Adrenal gland (tissue), 12 donors: ENCODE measurements around the gene GDF2. TPM values are rescaled to one million over a fixed set of nuclear protein-coding genes. Genes with fewer than 3 reads are reported as not detected.

Experiments
- DNase-seq, 7 donors: peaks; one replicate each; pipeline ENCODE4 v3.0.0-alpha.2; 2019 to 2020
- H3K27ac ChIP-seq, 5 donors: fragments of 200-600 bp; sonication (generic) in 4 of 5; 1 replicate in 3 of 5; 2 replicates in 2 of 5; pipeline versions ENCODE4 v1.5.1 to v1.8.0; 2016 to 2020; ENCODE audit warnings: mild to moderate bottlenecking in 1 of 5
- H3K27me3 ChIP-seq: fragments of 200-600 bp; 2 replicates; pipeline ENCODE4 v1.8.0; 2021
- H3K36me3 ChIP-seq, 2 donors: fragments of 200-600 bp; replicated peaks in 1 of 2; 1 replicate in 1 of 2; 2 replicates in 1 of 2; pipeline versions ENCODE4 v1.5.1 to v1.8.0; 2018 to 2022
- H3K4me1 ChIP-seq, 2 donors: fragments of 200-600 bp; replicated peaks in 1 of 2; 1 replicate in 1 of 2; 2 replicates in 1 of 2; pipeline versions ENCODE4 v1.5.1 to v1.8.0; 2018 to 2021
- H3K4me3 ChIP-seq, 4 donors: fragments of 200-600 bp; sonication (generic) in 3 of 4; one replicate each; pipeline ENCODE4 v1.5.1; 2016 to 2018
- H3K9me3 ChIP-seq, 3 donors: fragments of 200-600 bp; sonication (generic) in 1 of 3; replicated peaks in 1 of 3; 1 replicate in 2 of 3; 2 replicates in 1 of 3; pipeline versions ENCODE4 v1.5.1 to v1.8.0; 2016 to 2021
- POLR2A ChIP-seq, 2 donors: fragments of 450-650 bp; IDR thresholded peaks; one replicate each; pipeline ENCODE4 v1.6.1; 2017; ENCODE audit warnings: antibody characterized with exemption in 2 of 2, mild to moderate bottlenecking in 2 of 2, moderate library complexity in 1 of 2
- WGBS, 4 donors: extraction: QIAGEN DNeasy Blood & Tissue Kit in 2 of 4; methylation state at CpG; one replicate each; pipeline versions ENCODE4 v1.1.5 to v1.1.7; 2013 to 2017; 5-methylcytosine and 5-hydroxymethylcytosine counted together
- intact Hi-C, 2 donors: fragments of 100-400 bp; cut with DNase I; formaldehyde crosslinking; loops; one replicate each; pipeline versions ENCODE4 v1.14.1 to v1.15.0; 2022 to 2023
- polyA plus RNA-seq, 3 donors: library from polyadenylated mRNA; stranded (reverse); fragments of 200-250 nt in 2 of 3; fragments of 350-450 nt in 1 of 3; fragmentation: Illumina TruSeq in 1 of 3; extraction: RNeasy Lipid Tissue Mini Kit (QIAGEN cat#74804) in 1 of 3; gene quantifications; one replicate each; pipeline ENCODE4 v1.2.3, GENCODE V29; 2013 to 2014
- total RNA-seq, 9 donors: library from RNA; depleted of rRNA in 4 of 9; stranded (reverse); fragments of >200 nt in 4 of 9; fragments of 120-200 nt in 1 of 9; fragmentation: NEBNext Ultra II Directional in 1 of 9; extraction: Animal tissue kit (Norgen Biotek cat#: 25700) in 1 of 9; gene quantifications; one replicate each; pipeline versions ENCODE4 v1.1.0 to v1.2.4, GENCODE V29; 2013 to 2023
- TF ChIP-seq, protein P1 (sequence below), 6 experiments: fragments of 450-650 bp in 4 of 6; fragments of 200-600 bp in 2 of 6; sonication (generic) in 1 of 6; IDR thresholded peaks; 1 replicate in 5 of 6; 2 replicates in 1 of 6; pipeline versions ENCODE4 v1.5.1 to v1.8.0; 2016 to 2021; ENCODE audit warnings: antibody characterized with exemption in 6 of 6, mild to moderate bottlenecking in 2 of 6, moderate library complexity in 1 of 6
- donor health status: healthy with polysubstance abuse.
- donor health status: Bipolar disorder and iron deficiency.
- donor health status: DM: yes; HTN: yes; CAD: no.
- donor health status: DM: no; HTN: no; CAD: no.
- donor health status: DM: no; HTN: no; CAD: no.
- donor health status: DM: yes; HTN: yes; CAD: no.

The GDF2 gene
- total and polyA plus RNA-seq, 12 donors, result 0.11 TPM; not detected in 11

DNA sequence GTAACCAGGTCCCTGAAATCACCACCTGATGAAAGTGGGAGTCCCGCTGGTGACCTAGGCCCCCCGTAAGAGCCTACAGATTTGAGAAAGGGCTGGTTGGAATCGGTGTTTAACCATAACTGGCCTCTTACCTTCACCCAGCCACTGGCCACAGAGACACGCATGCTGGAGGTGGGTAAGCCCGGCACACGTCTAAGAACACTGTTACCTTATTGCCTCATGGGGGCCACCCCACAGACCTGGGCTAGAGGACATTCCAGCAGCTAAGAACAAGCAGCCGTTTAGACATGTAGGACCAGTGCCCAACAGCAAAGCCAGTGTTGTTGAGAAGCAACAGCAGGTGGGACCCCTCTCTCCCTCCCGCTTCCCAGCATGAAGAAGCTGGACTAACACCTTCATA, 2.5 kb upstream of the GDF2 start:
- intact Hi-C loops, result no loop called here

GRCh38 chr10:47320812-47321211, 1.4 kb upstream of the GDF2 start:
- DNase-seq, result no peak
- Histone ChIP-seq H3K27me3 (no peaks in the 10 kb centered on the region), H3K4me1 (peaks cover 0 to 14% of the 10 kb centered on the region in 2 donors), H3K4me3 (no peak overlapping the region), H3K27ac (no peak overlapping the region), H3K36me3 (no peaks in the 10 kb centered on the region), H3K9me3 (no peaks in the 10 kb centered on the region)
- no peak for TF ChIP-seq POLR2A (IDR thresholded peaks at IDR 0.05)
- TF ChIP-seq, protein P1, sequence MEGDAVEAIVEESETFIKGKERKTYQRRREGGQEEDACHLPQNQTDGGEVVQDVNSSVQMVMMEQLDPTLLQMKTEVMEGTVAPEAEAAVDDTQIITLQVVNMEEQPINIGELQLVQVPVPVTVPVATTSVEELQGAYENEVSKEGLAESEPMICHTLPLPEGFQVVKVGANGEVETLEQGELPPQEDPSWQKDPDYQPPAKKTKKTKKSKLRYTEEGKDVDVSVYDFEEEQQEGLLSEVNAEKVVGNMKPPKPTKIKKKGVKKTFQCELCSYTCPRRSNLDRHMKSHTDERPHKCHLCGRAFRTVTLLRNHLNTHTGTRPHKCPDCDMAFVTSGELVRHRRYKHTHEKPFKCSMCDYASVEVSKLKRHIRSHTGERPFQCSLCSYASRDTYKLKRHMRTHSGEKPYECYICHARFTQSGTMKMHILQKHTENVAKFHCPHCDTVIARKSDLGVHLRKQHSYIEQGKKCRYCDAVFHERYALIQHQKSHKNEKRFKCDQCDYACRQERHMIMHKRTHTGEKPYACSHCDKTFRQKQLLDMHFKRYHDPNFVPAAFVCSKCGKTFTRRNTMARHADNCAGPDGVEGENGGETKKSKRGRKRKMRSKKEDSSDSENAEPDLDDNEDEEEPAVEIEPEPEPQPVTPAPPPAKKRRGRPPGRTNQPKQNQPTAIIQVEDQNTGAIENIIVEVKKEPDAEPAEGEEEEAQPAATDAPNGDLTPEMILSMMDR (IDR thresholded peaks at IDR 0.05), result no peak
- WGBS, 4 donors, result 78 to 93% (median 85%) methylated on average over 6 of the region's 6 CpGs
- intact Hi-C loops, result no loop called here

More for the DNA sequence above, 2.5 kb upstream of the GDF2 start:
- peak in 1 of 7 donors; percentile 30 for DNase-seq
- Histone ChIP-seq H3K4me1 (peaks cover 0 to 24% of the 10 kb centered on the region in 2 donors), H3K27ac (no peak overlapping the region), H3K9me3 (no peaks in the 10 kb centered on the region), H3K4me3 (no peak overlapping the region), H3K36me3 (no peaks in the 10 kb centered on the region), H3K27me3 (no peaks in the 10 kb centered on the region)
- no peak for TF ChIP-seq POLR2A (IDR thresholded peaks at IDR 0.05)
- TF ChIP-seq, protein P1 (IDR thresholded peaks at IDR 0.05), result no peak
- WGBS, 4 donors, result 90 to 95% (median 92%) methylated on average over 7 to 8 of the region's 8 CpGs

DNA sequence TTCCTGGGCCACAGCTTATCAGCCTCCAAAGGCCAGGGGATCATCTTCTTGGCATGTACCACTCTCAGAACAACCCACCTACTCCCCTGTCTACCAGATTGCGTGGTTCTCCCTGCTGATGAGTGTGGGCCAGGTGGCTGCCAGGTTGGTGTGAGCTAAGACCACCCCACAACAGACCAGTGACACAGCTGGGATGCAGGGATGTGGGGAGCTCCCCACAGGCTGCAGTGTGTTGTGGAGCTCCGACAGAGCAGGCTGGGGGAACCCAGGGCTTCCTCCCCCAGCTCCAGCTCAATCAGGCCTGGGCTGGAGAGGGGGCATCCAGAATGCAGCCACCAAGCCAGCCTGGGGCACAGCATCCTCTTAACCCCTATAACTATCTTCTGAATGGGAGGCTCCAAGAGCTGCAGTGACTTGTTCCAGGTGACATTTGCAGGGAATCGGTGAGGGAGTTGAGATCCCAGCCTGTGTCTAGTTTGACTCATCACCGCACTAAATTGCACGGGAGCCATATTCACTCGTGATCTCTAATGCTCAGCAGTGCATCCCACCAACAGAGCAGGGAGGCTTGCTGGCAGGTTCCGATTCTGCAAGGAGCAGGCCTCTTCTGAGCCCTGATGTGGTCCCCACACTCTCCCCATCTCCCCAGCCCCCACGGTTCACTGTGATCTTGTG, 596 bp upstream of the GDF2 start:
- 80 to 91% (median 89%) methylated on average over 7 to 8 of the region's 8 CpGs for WGBS, 4 donors

DNA sequence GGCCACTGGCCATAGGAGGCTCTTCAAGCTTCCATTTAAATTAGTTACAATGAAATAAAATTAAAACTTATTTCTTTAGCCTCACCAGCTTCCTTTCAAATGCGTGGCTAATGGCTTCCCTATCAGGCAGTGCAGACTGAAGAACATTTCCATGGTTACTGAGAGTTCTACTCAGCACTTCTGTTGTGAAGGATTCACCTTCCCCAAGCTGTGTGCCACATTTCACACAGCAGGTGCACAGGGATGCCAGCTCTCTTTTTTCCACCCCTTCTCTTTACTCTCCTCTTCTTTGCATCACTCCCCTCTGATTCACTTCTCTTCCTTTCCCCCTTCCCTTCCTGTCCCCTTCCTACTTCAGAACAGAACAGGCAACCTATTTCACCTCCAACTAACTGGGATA, 833 bp downstream of the GDF2 start:
- 60 to 88% (median 69%) methylated on average over 1 of the region's 1 CpG for WGBS, 4 donors
- no peak for TF ChIP-seq POLR2A (IDR thresholded peaks at IDR 0.05)
- TF ChIP-seq, protein P1 (IDR thresholded peaks at IDR 0.05), result no peak

More for the DNA sequence above, 596 bp upstream of the GDF2 start:
- H3K27ac ChIP-seq, result no peak overlapping the region
- H3K4me1 ChIP-seq, result peaks cover 0 to 14% of the 10 kb centered on the region in 2 donors
- TF ChIP-seq POLR2A (IDR thresholded peaks at IDR 0.05), result no peak
- TF ChIP-seq, protein P1 (IDR thresholded peaks at IDR 0.05), result no peak
- no peaks in the 10 kb centered on the region for H3K36me3 ChIP-seq
- intact Hi-C loops, result no loop called here
- H3K27me3 ChIP-seq, result no peaks in the 10 kb centered on the region
- DNase-seq, result no peak
- H3K9me3 ChIP-seq, result no peaks in the 10 kb centered on the region
- H3K4me3 ChIP-seq, result no peak overlapping the region

More for the DNA sequence above, 833 bp downstream of the GDF2 start:
- Histone ChIP-seq H3K9me3 (no peaks in the 10 kb centered on the region), H3K4me3 (no peak overlapping the region), H3K27ac (no peak overlapping the region), H3K4me1 (peaks cover 0 to 14% of the 10 kb centered on the region in 2 donors), H3K27me3 (no peaks in the 10 kb centered on the region), H3K36me3 (no peaks in the 10 kb centered on the region)
- no peak for DNase-seq
- intact Hi-C loops, result no loop called here
